K562 (cell line): ENCODE results near the gene PTP4A2. TPM values are rescaled to one million over a fixed set of nuclear protein-coding genes. Genes with fewer than 3 reads are reported as not detected.

Experiments used
- ADNP ChIP-seq: fragments of 200-800 bp; sonication (Bioruptor generic); IDR thresholded peaks from 2 replicates; pipeline ENCODE4 v1.6.1; 2016; ENCODE audit warnings: missing genetic modification characterization, missing compliant biosample characterization
- ARNT ChIP-seq, 2 experiments: fragments of 450-650 bp; IDR thresholded peaks; 2 replicates each; pipeline ENCODE4 v1.6.1; 2016; ENCODE audit warnings: mild to moderate bottlenecking in 1 of 2
- CCNT2 ChIP-seq: IDR thresholded peaks from 2 replicates; pipeline ENCODE4 v1.6.1; 2011; ENCODE audit warnings: borderline replicate concordance, low read depth, mild to moderate bottlenecking, moderate library complexity, mixed read lengths, low read length; ENCODE audit not compliant: insufficient read length; ENCODE audit errors: extremely low read depth
- GATAD2B ChIP-seq: fragments of 450-650 bp; IDR thresholded peaks from 2 replicates; pipeline ENCODE4 v1.6.1; 2017; ENCODE audit warnings: mild to moderate bottlenecking, borderline replicate concordance
- MIER1 ChIP-seq: fragments of 450-650 bp; IDR thresholded peaks from 2 replicates; pipeline ENCODE4 v1.6.1; 2016; ENCODE audit warnings: antibody characterized with exemption, mild to moderate bottlenecking, low read depth
- OTX1 ChIP-seq: fragments of 450-650 bp; formaldehyde crosslinking; IDR thresholded peaks from 2 replicates; pipeline ENCODE4 v1.4.0; 2022; ENCODE audit warnings: mild to moderate bottlenecking
- TCF3 ChIP-seq: sonication (generic); formaldehyde crosslinking; IDR thresholded peaks from 2 replicates; pipeline ENCODE4 v1.4.0; 2020; ENCODE audit warnings: mild to moderate bottlenecking, missing genetic modification reagents
- TEAD1 ChIP-seq, 2 experiments: fragments of 450-650 bp in 1 of 2; sonication (generic) in 1 of 2; formaldehyde crosslinking; IDR thresholded peaks; 2 replicates each; pipeline versions ENCODE4 v1.4.0 to v1.8.0; 2020 to 2022; ENCODE audit warnings: mild to moderate bottlenecking in 2 of 2, missing genetic modification reagents in 1 of 2
- ZNF41 ChIP-seq: fragments of 250-450 bp; sonication (Bioruptor Pico); conservative IDR thresholded peaks from 2 replicates; pipeline ENCODE4 v1.4.0; 2020; ENCODE audit warnings: mild to moderate bottlenecking
- polyA plus RNA-seq, 8 experiments: library from polyadenylated mRNA; depleted of rRNA in 4 of 8; stranded (reverse) in 5 of 8; unstranded in 3 of 8; fragments of >200 nt; fragmentation: Nextera tagmentation in 2 of 8; fragmentation: Illumina TruSeq in 1 of 8; extraction: Ambion mirVana in 2 of 8; extraction: Trizol in 1 of 8; gene quantifications; 2 replicates each; pipeline versions ENCODE4 v1.2.1 to v1.2.3, GENCODE V29; 2011 to 2014; ENCODE audit warnings: inconsistent platforms in 1 of 8, missing spikeins in 1 of 8
- total RNA-seq, 7 experiments: library from RNA; depleted of rRNA in 6 of 7; stranded (reverse); fragments of >200 nt in 6 of 7; fragmentation: Illumina TruSeq in 2 of 7; extraction: Trizol in 2 of 7; gene quantifications; 2 replicates each; pipeline versions ENCODE4 v1.2.1 to v1.2.3, GENCODE V29; 2011 to 2021; ENCODE audit warnings: low replicate concordance in 1 of 7
- TF ChIP-seq, protein P1 (sequence below): fragments of 250-450 bp; sonication (Bioruptor Pico); IDR thresholded peaks from 2 replicates; pipeline ENCODE4 v1.4.0; 2020; ENCODE audit warnings: mild to moderate bottlenecking, moderate library complexity, borderline replicate concordance
- TF ChIP-seq, protein P2 (sequence below), 2 experiments: IDR thresholded peaks; 2 replicates each; pipeline ENCODE4 v1.6.1; 2012; ENCODE audit warnings: improper control_type of control experiment in 2 of 2, low read depth in 2 of 2, low read length in 2 of 2, borderline replicate concordance in 1 of 2

PTP4A2 gene
- total and polyA plus RNA-seq, 9 of the 15 experiments (the other 6 are each of a cell fraction or from before 2014, with no cell fraction given) = 197 to 870 (median 480) TPM

- TF ChIP-seq, protein P1, sequence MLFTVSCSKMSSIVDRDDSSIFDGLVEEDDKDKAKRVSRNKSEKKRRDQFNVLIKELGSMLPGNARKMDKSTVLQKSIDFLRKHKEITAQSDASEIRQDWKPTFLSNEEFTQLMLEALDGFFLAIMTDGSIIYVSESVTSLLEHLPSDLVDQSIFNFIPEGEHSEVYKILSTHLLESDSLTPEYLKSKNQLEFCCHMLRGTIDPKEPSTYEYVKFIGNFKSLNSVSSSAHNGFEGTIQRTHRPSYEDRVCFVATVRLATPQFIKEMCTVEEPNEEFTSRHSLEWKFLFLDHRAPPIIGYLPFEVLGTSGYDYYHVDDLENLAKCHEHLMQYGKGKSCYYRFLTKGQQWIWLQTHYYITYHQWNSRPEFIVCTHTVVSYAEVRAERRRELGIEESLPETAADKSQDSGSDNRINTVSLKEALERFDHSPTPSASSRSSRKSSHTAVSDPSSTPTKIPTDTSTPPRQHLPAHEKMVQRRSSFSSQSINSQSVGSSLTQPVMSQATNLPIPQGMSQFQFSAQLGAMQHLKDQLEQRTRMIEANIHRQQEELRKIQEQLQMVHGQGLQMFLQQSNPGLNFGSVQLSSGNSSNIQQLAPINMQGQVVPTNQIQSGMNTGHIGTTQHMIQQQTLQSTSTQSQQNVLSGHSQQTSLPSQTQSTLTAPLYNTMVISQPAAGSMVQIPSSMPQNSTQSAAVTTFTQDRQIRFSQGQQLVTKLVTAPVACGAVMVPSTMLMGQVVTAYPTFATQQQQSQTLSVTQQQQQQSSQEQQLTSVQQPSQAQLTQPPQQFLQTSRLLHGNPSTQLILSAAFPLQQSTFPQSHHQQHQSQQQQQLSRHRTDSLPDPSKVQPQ (CRISPR knock-in tag) = no peak
- TF ChIP-seq TCF3 (peak; percentile 69), MIER1 (no peak; the same call in 1 of the 2 replicates), CCNT2 (peak; percentile 89), ZNF41 (0 out of 2 replicates have a peak, but pooled peaks have one; percentile 42), TEAD1 (CRISPR knock-in tag; IDR thresholded peaks at IDR 0.05) (peak; percentile 93 to 98), ARNT (IDR thresholded peaks at IDR 0.05) (peak in 1 of 2 experiments; percentile 78; a peak in 2 of 4 replicates), OTX1 (CRISPR knock-in tag) (no peak), GATAD2B (peak; percentile 93), ADNP (tag) (no peak)
- TF ChIP-seq, protein P2, sequence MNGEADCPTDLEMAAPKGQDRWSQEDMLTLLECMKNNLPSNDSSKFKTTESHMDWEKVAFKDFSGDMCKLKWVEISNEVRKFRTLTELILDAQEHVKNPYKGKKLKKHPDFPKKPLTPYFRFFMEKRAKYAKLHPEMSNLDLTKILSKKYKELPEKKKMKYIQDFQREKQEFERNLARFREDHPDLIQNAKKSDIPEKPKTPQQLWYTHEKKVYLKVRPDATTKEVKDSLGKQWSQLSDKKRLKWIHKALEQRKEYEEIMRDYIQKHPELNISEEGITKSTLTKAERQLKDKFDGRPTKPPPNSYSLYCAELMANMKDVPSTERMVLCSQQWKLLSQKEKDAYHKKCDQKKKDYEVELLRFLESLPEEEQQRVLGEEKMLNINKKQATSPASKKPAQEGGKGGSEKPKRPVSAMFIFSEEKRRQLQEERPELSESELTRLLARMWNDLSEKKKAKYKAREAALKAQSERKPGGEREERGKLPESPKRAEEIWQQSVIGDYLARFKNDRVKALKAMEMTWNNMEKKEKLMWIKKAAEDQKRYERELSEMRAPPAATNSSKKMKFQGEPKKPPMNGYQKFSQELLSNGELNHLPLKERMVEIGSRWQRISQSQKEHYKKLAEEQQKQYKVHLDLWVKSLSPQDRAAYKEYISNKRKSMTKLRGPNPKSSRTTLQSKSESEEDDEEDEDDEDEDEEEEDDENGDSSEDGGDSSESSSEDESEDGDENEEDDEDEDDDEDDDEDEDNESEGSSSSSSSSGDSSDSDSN (IDR thresholded peaks at IDR 0.05; ENCODE audit: borderline replicate concordance in 1 of 2, low read depth in 2 of 2, low read length in 2 of 2) = peak; percentile 61 to 77; a peak in 1 of 4 replicates
Observed at GRCh38 chr1:31944205-31945089, 6.3 kb upstream of the PTP4A2 start (continued).
